GM12878 (cell line): Measurements from ENCODE around the gene TAB2. TPM values are rescaled to one million over a fixed set of nuclear protein-coding genes. Genes with fewer than 3 reads are reported as not detected.
A peak's percentile ranks its signal among the peaks of the same experiment; 100 is the strongest.

Experiments
- ATAC-seq: fragments of 200-7000 bp; cut with Tn5 transposase; 3 replicates; pipeline ENCODE4 v1.9.1; 2020; ENCODE audit warnings: mild to moderate bottlenecking, moderate library complexity
- BruUV-seq: library from RNA; stranded (reverse); fragments of 400-500 nt; replicated peaks from 2 replicates; lab custom pipeline; 2021; lab: Mats Ljungman, UMichigan
- CTCF ChIA-PET: fragments of 300-600 bp; sonication (Branson Sonifier 250); formaldehyde crosslinking; extraction: SDS; loops from one replicate; lab custom pipeline; 2021; ENCODE audit warnings: inconsistent platforms; lab: Yijun Ruan, JAX
- POLR2A ChIA-PET: fragments of 350-600 bp; formaldehyde crosslinking; extraction: SDS; loops from one replicate; lab custom pipeline; 2021; ENCODE audit warnings: inconsistent platforms; lab: Charles Lee
- RAD21 ChIA-PET: fragments of 300-600 bp; sonication (Branson Sonifier 250); formaldehyde crosslinking; loops from one replicate; lab custom pipeline; 2023; ENCODE audit warnings: antibody characterized with exemption; ENCODE audit not compliant: unreplicated experiment; lab: Charles Lee
- SMC1A ChIA-PET: fragments of 300-600 bp; sonication (Branson Sonifier 250); formaldehyde crosslinking; loops from one replicate; lab custom pipeline; 2023; ENCODE audit not compliant: unreplicated experiment, uncharacterized antibody; lab: Charles Lee
- DNase-seq: peaks from one replicate; pipeline ENCODE4 v3.0.0-alpha.2; 2011; ENCODE audit warnings: low read depth, low spot score
- FAIRE-seq: peaks from 3 replicates; lab custom pipeline; 2011; peaks lifted over from hg19 to GRCh38; lab: Jason Lieb, UNC
- H2AFZ ChIP-seq: 2 replicates; pipeline ENCODE4 v1.6.0; 2011; ENCODE audit warnings: low read depth, low read length, control low read depth; ENCODE audit not compliant: control insufficient read depth
- H3K27ac ChIP-seq: 2 replicates; pipeline ENCODE4 v1.5.1; 2011; ENCODE audit warnings: control low read depth; ENCODE audit not compliant: control insufficient read depth, insufficient read depth
- H3K27me3 ChIP-seq, 2 experiments: replicated peaks in 1 of 2; 2 replicates each; pipeline versions ENCODE4 v1.6.0 to v1.6.1; 2011; ENCODE audit warnings: low read length in 1 of 2; ENCODE audit not compliant: control insufficient read depth in 2 of 2, insufficient read depth in 2 of 2
- H3K36me3 ChIP-seq, 2 experiments: 2 replicates each; pipeline ENCODE4 v1.5.1; 2011; ENCODE audit warnings: low read length in 1 of 2; ENCODE audit not compliant: control insufficient read depth in 2 of 2, insufficient read depth in 2 of 2
- H3K4me1 ChIP-seq: 2 replicates; pipeline ENCODE4 v1.6.1; 2011; ENCODE audit warnings: mild to moderate bottlenecking, low read length, moderate library complexity, mixed read lengths; ENCODE audit not compliant: control insufficient read depth, insufficient read depth
- H3K4me2 ChIP-seq: 2 replicates; pipeline ENCODE4 v1.6.0; 2011; ENCODE audit warnings: control low read depth; ENCODE audit not compliant: control insufficient read depth, insufficient read depth
- H3K4me3 ChIP-seq: fragments of 200-600 bp; sonication (generic); 2 replicates; pipeline ENCODE4 v1.5.1; 2016
- H3K79me2 ChIP-seq: 2 replicates; pipeline ENCODE4 v1.6.0; 2011; ENCODE audit warnings: low read length; ENCODE audit not compliant: control insufficient read depth, insufficient read depth
- H3K9ac ChIP-seq: 2 replicates; pipeline ENCODE4 v1.8.0; 2011; ENCODE audit warnings: low read length, control low read depth, mixed read lengths; ENCODE audit not compliant: control insufficient read depth, insufficient read depth
- H3K9me3 ChIP-seq: replicated peaks from 3 replicates; pipeline ENCODE4 v1.5.1; 2011; ENCODE audit warnings: mild to moderate bottlenecking, low read length; ENCODE audit not compliant: control insufficient read depth, insufficient read depth
- H4K20me1 ChIP-seq: 2 replicates; pipeline ENCODE4 v1.6.0; 2011; ENCODE audit not compliant: control insufficient read depth, insufficient read depth
- BCL3 ChIP-seq: IDR thresholded peaks from 2 replicates; pipeline ENCODE4 v1.6.1; 2011; ENCODE audit warnings: borderline replicate concordance, low read depth, mild to moderate bottlenecking, moderate library complexity, low read length; ENCODE audit not compliant: insufficient read depth, poor library complexity, severe bottlenecking
- KDM1A ChIP-seq: fragments of 200-600 bp; sonication (generic); IDR thresholded peaks from 2 replicates; pipeline ENCODE4 v1.6.1; 2016; ENCODE audit warnings: borderline replicate concordance
- PKNOX1 ChIP-seq: fragments of 450-650 bp; IDR thresholded peaks from 2 replicates; pipeline ENCODE4 v1.6.1; 2016; ENCODE audit warnings: mild to moderate bottlenecking
- RUNX3 ChIP-seq: IDR thresholded peaks from 2 replicates; pipeline ENCODE4 v1.6.1; 2012; ENCODE audit warnings: low read length, inconsistent platforms
- YBX1 ChIP-seq: fragments of 450-650 bp; IDR thresholded peaks from 2 replicates; pipeline ENCODE4 v1.6.1; 2016; ENCODE audit warnings: antibody characterized with exemption
- WGBS: methylation state at CpG from one replicate; pipeline ENCODE4 v1.1.6; 2016; ENCODE audit warnings: low lambda C conversion rate; ENCODE audit not compliant: insufficient replicate concordance, insufficient coverage; ENCODE audit errors: missing lambda C conversion rate; 5-methylcytosine and 5-hydroxymethylcytosine counted together
- in situ Hi-C: fragments of 300-500 bp; cut with MboI; formaldehyde crosslinking; loops from 9 replicates; pipeline ENCODE4 v1.14.3; 2018; ENCODE audit warnings: mixed read lengths
- intact Hi-C: fragments of 100-400 bp; cut with micrococcal nuclease; formaldehyde crosslinking; loops from one replicate; pipeline ENCODE4 v1.14.2; 2022; ENCODE audit not compliant: unreplicated experiment
- polyA plus RNA-seq, 11 experiments: library from polyadenylated mRNA; depleted of rRNA in 4 of 11; unstranded in 6 of 11; stranded (reverse) in 5 of 11; fragments of >200 nt; fragmentation: Nextera tagmentation in 4 of 11; fragmentation: Illumina TruSeq in 1 of 11; extraction: Ambion mirVana in 4 of 11; extraction: Trizol in 1 of 11; gene quantifications; 1 replicate in 1 of 11; 2 replicates in 10 of 11; pipeline versions ENCODE4 v1.2.1 to v1.2.3, GENCODE V29; 2011 to 2016; ENCODE audit warnings: inconsistent platforms in 2 of 11, missing spikeins in 2 of 11, low read depth in 1 of 11
- total RNA-seq, 4 experiments: library from RNA; depleted of rRNA in 3 of 4; stranded (reverse); fragments of >200 nt in 3 of 4; fragmentation: Illumina TruSeq in 1 of 4; extraction: Trizol in 1 of 4; gene quantifications; 2 replicates each; pipeline versions ENCODE4 v1.2.1 to v1.2.3, GENCODE V29; 2013 to 2021

Gene TAB2
- total and polyA plus RNA-seq, 10 of the 15 experiments (the other 5 are each of a cell fraction or from before 2014, with no cell fraction given), result 8.9 to 66.3 (median 23.0) TPM

GRCh38 chr6:149441740-149442139 is 124.2 kb downstream of the TAB2 start:
- Histone ChIP-seq H3K4me2 (no peak overlapping the region), H3K4me1 (peaks cover 9% of the 10 kb centered on the region), H3K27ac (no peak overlapping the region), H3K36me3 (no peaks in the 10 kb centered on the region), H2AFZ (no peak overlapping the region), H3K79me2 (no peaks in the 10 kb centered on the region), H3K9me3 (no peaks in the 10 kb centered on the region; the same call in 2 of the 3 replicates), H3K9ac (no peak overlapping the region), H3K27me3 (no peaks in the 10 kb centered on the region), H3K4me3 (no peak overlapping the region), H4K20me1 (no peaks in the 10 kb centered on the region)
- FAIRE-seq (no peak), ATAC-seq (no peak), DNase-seq (no peak)
- WGBS, result 48% methylated on average over 9 of the region's 9 CpGs
- no peak for TF ChIP-seq YBX1
- SMC1A ChIA-PET, result interaction anchor here (1.1 to 3.9 kb wide), 7 partner anchors 8 to 415 kb away, joined by 3 to 25 read pairs (median 4); no protein-coding TSS in a partner anchor
- BruUV-seq, result no TSS peak
- CTCF ChIA-PET, result interaction anchor here (0.7 to 1.7 kb wide), 4 partner anchors 10 to 942 kb away, joined by 3 to 6 read pairs (median 4); no protein-coding TSS in a partner anchor
- POLR2A ChIA-PET, result interaction anchor here (0.9 to 1.4 kb wide), 2 partner anchors 16 to 44 kb away, joined by 3 read pairs; partner anchors contain the start of gene ZC3H12D
- intact Hi-C loops (no loop called here), in situ Hi-C loops (loop anchor here (25.0 kb wide), 1 partner anchor 679 kb away; no protein-coding TSS in a partner anchor)
- RAD21 ChIA-PET, result no interaction called here

GRCh38 chr6:149443411-149444181 is 126.1 kb downstream of the TAB2 start:
- SMC1A ChIA-PET, result interaction anchor here (0.7 to 1.4 kb wide), 3 partner anchors 10 to 21 kb away, joined by 3 to 5 read pairs (median 4); no protein-coding TSS in a partner anchor

More at GRCh38 chr6:149443411-149444181, 126.1 kb downstream of the TAB2 start:
- no peak for DNase-seq
- Histone ChIP-seq H3K4me3 (no peak overlapping the region), H3K79me2 (no peaks in the 10 kb centered on the region), H3K4me2 (no peak overlapping the region), H3K4me1 (peaks cover 7% of the 10 kb centered on the region), H3K27ac (no peak overlapping the region), H3K27me3 (no peaks in the 10 kb centered on the region), H3K36me3 (no peaks in the 10 kb centered on the region), H4K20me1 (no peaks in the 10 kb centered on the region), H3K9me3 (no peaks in the 10 kb centered on the region; the same call in 2 of the 3 replicates), H3K9ac (no peak overlapping the region)
- WGBS, result 87% methylated on average over 8 of the region's 8 CpGs
- intact Hi-C loops, result no loop called here
- no TSS peak for BruUV-seq
- FAIRE-seq, result no peak
- in situ Hi-C loops, result loop anchor here (25.0 kb wide), 1 partner anchor 681 kb away; no protein-coding TSS in a partner anchor
- ChIA-PET RAD21 (interaction anchor here (1.2 kb wide), 1 partner anchor 73 kb away, joined by 4 read pairs; no protein-coding TSS in a partner anchor), CTCF (interaction anchor here (1.9 kb wide), 1 partner anchor 73 kb away, joined by 5 read pairs; no protein-coding TSS in a partner anchor), POLR2A (no interaction called here)
- peak; percentile 11; the same call in 2 of the 3 replicates for ATAC-seq
- 0 out of 2 replicates have a peak, but pooled peaks have one; percentile 12 for TF ChIP-seq PKNOX1
- no peak for TF ChIP-seq RUNX3
- peak; percentile 47 for TF ChIP-seq BCL3
- no peak for TF ChIP-seq KDM1A
- TF ChIP-seq, all 136 proteins: peak for 2
- no peak overlapping the region for H2AFZ ChIP-seq
